DND-41 (cell line): ENCODE measurements around the gene DLAT.

Experiments
- CTCF ChIP-seq: IDR thresholded peaks from 2 replicates; pipeline ENCODE4 v1.5.1; 2012; ENCODE audit warnings: borderline replicate concordance, low read length, moderate library complexity, mild to moderate bottlenecking; ENCODE audit not compliant: poor library complexity, severe bottlenecking; ENCODE audit errors: extremely low read depth
- EZH2 ChIP-seq: IDR thresholded peaks from 3 replicates; pipeline ENCODE4 v1.6.1; 2012; ENCODE audit warnings: borderline replicate concordance, low read depth, mild to moderate bottlenecking, moderate library complexity, low read length, inconsistent platforms; ENCODE audit not compliant: severe bottlenecking

- TF ChIP-seq CTCF (peak; percentile 67), EZH2 (no peak)
Observed at GRCh38 chr11:112004389-112004788, 20.8 kb upstream of the DLAT start.
